HepG2 (cell line): ENCODE measurements around the gene FBXW2. TPM values are rescaled to one million over a fixed set of nuclear protein-coding genes. Genes with fewer than 3 reads are reported as not detected.

ENCODE experiments used
- CBX2 ChIP-seq, 2 experiments: fragments of 200-600 bp in 1 of 2; sonication (generic); formaldehyde crosslinking in 1 of 2; IDR thresholded peaks; 2 replicates each; pipeline versions ENCODE4 v1.7.0 to v1.8.1; 2018 to 2022; ENCODE audit warnings: low read depth in 2 of 2, low read length in 1 of 2, mild to moderate bottlenecking in 1 of 2, missing genetic modification reagents in 1 of 2
- DNMT3B ChIP-seq: conservative IDR thresholded peaks from 2 replicates; pipeline ENCODE4 v1.6.1; 2016; ENCODE audit warnings: missing biosample characterization, control low read depth
- GLI4 ChIP-seq: sonication (generic); formaldehyde crosslinking; IDR thresholded peaks from 2 replicates; pipeline ENCODE4 v1.5.1; 2020; ENCODE audit warnings: missing genetic modification reagents, mild to moderate bottlenecking, moderate library complexity, borderline replicate concordance
- HNF4A ChIP-seq: sonication (generic); formaldehyde crosslinking; IDR thresholded peaks from 2 replicates; pipeline ENCODE4 v1.4.0; 2020; ENCODE audit warnings: missing genetic modification reagents
- MIER2 ChIP-seq: IDR thresholded peaks from 2 replicates; pipeline ENCODE4 v1.6.1; 2016; ENCODE audit warnings: missing biosample characterization, missing genetic modification reagents
- NR3C1 ChIP-seq: sonication (generic); formaldehyde crosslinking; IDR thresholded peaks from 2 replicates; pipeline ENCODE4 v1.4.0; 2020; ENCODE audit warnings: missing genetic modification reagents
- SRSF1 ChIP-seq: fragments of 200-400 bp; formaldehyde crosslinking; optimal IDR thresholded peaks from 2 replicates; pipeline ENCODE3; 2017; ENCODE audit warnings: mild to moderate bottlenecking, low read depth, low read length, moderate library complexity
- U2AF2 ChIP-seq: fragments of 200-400 bp; formaldehyde crosslinking; IDR thresholded peaks from 2 replicates; pipeline ENCODE4 v1.6.1; 2017; ENCODE audit warnings: low read depth, mild to moderate bottlenecking, low read length
- ZNF317 ChIP-seq: sonication (generic); formaldehyde crosslinking; IDR thresholded peaks from 2 replicates; pipeline ENCODE4 v1.5.0; 2020; ENCODE audit warnings: mild to moderate bottlenecking, missing genetic modification reagents
- ZNF326 ChIP-seq: sonication (generic); formaldehyde crosslinking; IDR thresholded peaks from 2 replicates; pipeline ENCODE4 v1.4.0; 2020; ENCODE audit warnings: missing genetic modification reagents, borderline replicate concordance
- ZNF530 ChIP-seq: sonication (generic); formaldehyde crosslinking; IDR thresholded peaks from 2 replicates; pipeline ENCODE4 v1.5.0; 2020; ENCODE audit warnings: low read depth, mild to moderate bottlenecking, missing genetic modification reagents
- ZNF567 ChIP-seq: sonication (generic); formaldehyde crosslinking; IDR thresholded peaks from 2 replicates; pipeline ENCODE4 v1.8.1; 2023; ENCODE audit warnings: mild to moderate bottlenecking, missing genetic modification reagents, borderline replicate concordance
- ZNF615 ChIP-seq: sonication (generic); formaldehyde crosslinking; IDR thresholded peaks from 2 replicates; pipeline ENCODE4 v1.5.0; 2020; ENCODE audit warnings: mild to moderate bottlenecking, missing genetic modification reagents, borderline replicate concordance
- ZNF678 ChIP-seq: sonication (generic); formaldehyde crosslinking; IDR thresholded peaks from 2 replicates; pipeline ENCODE4 v1.4.0; 2020; ENCODE audit warnings: mild to moderate bottlenecking, missing genetic modification reagents
- ZNF749 ChIP-seq: sonication (generic); formaldehyde crosslinking; IDR thresholded peaks from 2 replicates; pipeline ENCODE4 v1.8.0; 2022; ENCODE audit warnings: mild to moderate bottlenecking, missing genetic modification reagents, moderate library complexity, borderline replicate concordance
- ZSCAN21 ChIP-seq: sonication (generic); formaldehyde crosslinking; IDR thresholded peaks from 2 replicates; pipeline ENCODE4 v1.8.0; 2022; ENCODE audit warnings: mild to moderate bottlenecking, missing genetic modification reagents, moderate library complexity, borderline replicate concordance
- polyA plus RNA-seq, 8 experiments: library from polyadenylated mRNA; depleted of rRNA in 3 of 8; stranded (reverse) in 7 of 8; unstranded in 1 of 8; fragments of >200 nt; fragmentation: Illumina TruSeq in 4 of 8; extraction: Trizol in 4 of 8; gene quantifications; 2 replicates each; pipeline versions ENCODE4 v1.2.1 to v1.2.3, GENCODE V29; 2011 to 2016; ENCODE audit warnings: low read depth in 4 of 8, missing spikeins in 1 of 8, mixed read lengths in 1 of 8; ENCODE audit not compliant: insufficient read depth in 1 of 8
- total RNA-seq, 5 experiments: library from RNA; depleted of rRNA; stranded (reverse); fragments of >200 nt; fragmentation: Illumina TruSeq; extraction: Trizol; gene quantifications; 2 replicates each; pipeline ENCODE4 v1.2.3, GENCODE V29; 2016; ENCODE audit warnings: low read depth in 1 of 5
- TF ChIP-seq, protein P1 (sequence below): sonication (generic); formaldehyde crosslinking; IDR thresholded peaks from 2 replicates; pipeline ENCODE4 v1.5.1; 2020; ENCODE audit warnings: missing genetic modification reagents, mild to moderate bottlenecking, borderline replicate concordance
- TF ChIP-seq, protein P2 (sequence below): sonication (generic); formaldehyde crosslinking; IDR thresholded peaks from 2 replicates; pipeline ENCODE4 v1.5.1; 2020; ENCODE audit warnings: missing genetic modification reagents, mild to moderate bottlenecking, borderline replicate concordance
- TF ChIP-seq, protein P3 (sequence below): sonication (generic); formaldehyde crosslinking; IDR thresholded peaks from 2 replicates; pipeline ENCODE4 v1.9.0; 2021; ENCODE audit warnings: missing genetic modification reagents, borderline replicate concordance
- TF ChIP-seq, protein P4 (sequence below): sonication (generic); formaldehyde crosslinking; IDR thresholded peaks from 2 replicates; pipeline ENCODE4 v1.9.0; 2021; ENCODE audit warnings: missing genetic modification reagents, mild to moderate bottlenecking, borderline replicate concordance
- TF ChIP-seq, protein P5 (sequence below): sonication (generic); formaldehyde crosslinking; IDR thresholded peaks from 2 replicates; pipeline ENCODE4 v1.8.1; 2022; ENCODE audit warnings: mild to moderate bottlenecking, missing genetic modification reagents

The FBXW2 gene
- total and polyA plus RNA-seq, 2 of the 13 experiments (the other 11 are each of a cell fraction or from before 2014, with no cell fraction given), result 35.4 to 43.1 TPM

DNA sequence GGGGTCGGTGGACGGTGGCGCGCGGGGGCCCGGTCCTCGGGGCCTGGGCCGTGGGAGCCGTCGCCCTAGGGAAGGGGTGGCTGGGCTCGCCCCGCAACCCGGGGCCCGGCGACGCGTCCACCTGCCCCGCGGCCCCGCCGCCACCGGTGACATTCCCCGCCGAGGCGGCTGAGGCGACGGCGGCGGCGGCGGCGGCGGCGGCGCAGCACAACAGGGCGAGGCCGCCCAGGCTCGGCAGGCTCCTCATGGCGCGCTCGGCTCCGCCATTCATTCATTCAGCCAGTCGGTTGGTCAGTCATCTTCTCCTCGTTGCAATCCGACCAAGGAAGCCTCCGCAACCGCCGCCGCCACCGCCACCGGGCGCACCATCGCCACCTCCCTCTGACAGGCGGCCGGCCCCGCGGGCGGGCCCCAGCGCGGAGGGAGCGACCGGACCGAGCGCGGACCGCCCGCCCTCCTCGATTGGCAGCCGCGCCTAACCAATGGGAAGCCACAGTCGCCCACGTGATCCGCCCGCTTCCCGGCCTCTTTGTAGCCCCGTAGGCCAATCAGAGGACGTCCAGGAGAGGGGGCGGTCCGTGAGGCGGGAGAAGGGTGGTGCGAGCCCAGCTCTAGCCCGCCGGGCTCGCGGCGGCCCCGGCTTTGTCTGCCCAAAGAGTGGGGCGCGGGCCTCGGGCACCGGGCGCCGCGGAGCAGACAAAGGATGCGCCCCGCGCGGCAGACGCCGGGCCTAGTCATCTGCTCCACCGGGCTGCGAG lies 78.9 kb downstream of the FBXW2 start, which contains the start of gene MEGF9 (continued):
- TF ChIP-seq ZNF326 (CRISPR knock-in tag) (no peak), CBX2 (IDR thresholded peaks at IDR 0.05; ENCODE audit: low read depth, low read length) (no peak), CBX2 (CRISPR knock-in tag; IDR thresholded peaks at IDR 0.05; ENCODE audit: low read depth) (no peak), ZSCAN21 (CRISPR knock-in tag) (0 out of 2 replicates have a peak, but pooled peaks have one; percentile 22), ZNF530 (no peak), ZNF615 (no peak), NR3C1 (no peak), DNMT3B (CRISPR knock-in tag) (no peak), ZNF567 (CRISPR knock-in tag) (no peak), ZNF749 (CRISPR knock-in tag) (no peak), GLI4 (CRISPR knock-in tag) (no peak), MIER2 (CRISPR knock-in tag) (no peak), SRSF1 (no peak), ZNF678 (CRISPR knock-in tag) (no peak), HNF4A (CRISPR knock-in tag) (no peak), ZNF317 (CRISPR knock-in tag) (no peak), U2AF2 (0 out of 2 replicates have a peak, but pooled peaks have one; percentile 68)
- TF ChIP-seq, protein P1, sequence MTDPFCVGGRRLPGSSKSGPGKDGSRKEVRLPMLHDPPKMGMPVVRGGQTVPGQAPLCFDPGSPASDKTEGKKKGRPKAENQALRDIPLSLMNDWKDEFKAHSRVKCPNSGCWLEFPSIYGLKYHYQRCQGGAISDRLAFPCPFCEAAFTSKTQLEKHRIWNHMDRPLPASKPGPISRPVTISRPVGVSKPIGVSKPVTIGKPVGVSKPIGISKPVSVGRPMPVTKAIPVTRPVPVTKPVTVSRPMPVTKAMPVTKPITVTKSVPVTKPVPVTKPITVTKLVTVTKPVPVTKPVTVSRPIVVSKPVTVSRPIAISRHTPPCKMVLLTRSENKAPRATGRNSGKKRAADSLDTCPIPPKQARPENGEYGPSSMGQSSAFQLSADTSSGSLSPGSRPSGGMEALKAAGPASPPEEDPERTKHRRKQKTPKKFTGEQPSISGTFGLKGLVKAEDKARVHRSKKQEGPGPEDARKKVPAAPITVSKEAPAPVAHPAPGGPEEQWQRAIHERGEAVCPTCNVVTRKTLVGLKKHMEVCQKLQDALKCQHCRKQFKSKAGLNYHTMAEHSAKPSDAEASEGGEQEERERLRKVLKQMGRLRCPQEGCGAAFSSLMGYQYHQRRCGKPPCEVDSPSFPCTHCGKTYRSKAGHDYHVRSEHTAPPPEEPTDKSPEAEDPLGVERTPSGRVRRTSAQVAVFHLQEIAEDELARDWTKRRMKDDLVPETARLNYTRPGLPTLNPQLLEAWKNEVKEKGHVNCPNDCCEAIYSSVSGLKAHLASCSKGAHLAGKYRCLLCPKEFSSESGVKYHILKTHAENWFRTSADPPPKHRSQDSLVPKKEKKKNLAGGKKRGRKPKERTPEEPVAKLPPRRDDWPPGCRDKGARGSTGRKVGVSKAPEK (CRISPR knock-in tag), result no peak
- TF ChIP-seq, protein P2, sequence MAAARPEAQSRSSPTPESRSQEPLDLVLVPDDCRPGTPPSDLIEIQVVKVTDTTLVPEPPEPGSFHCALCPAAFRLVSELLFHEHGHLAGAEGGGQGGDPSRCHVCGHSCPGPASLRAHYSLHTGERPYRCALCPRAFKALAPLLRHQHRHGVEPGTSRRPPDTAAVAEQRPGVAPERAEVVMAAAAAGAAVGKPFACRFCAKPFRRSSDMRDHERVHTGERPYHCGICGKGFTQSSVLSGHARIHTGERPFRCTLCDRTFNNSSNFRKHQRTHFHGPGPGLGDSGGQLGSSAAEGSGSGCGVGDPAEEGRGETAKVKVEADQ, result 0 out of 2 replicates have a peak, but pooled peaks have one; percentile 48
- TF ChIP-seq, protein P3, sequence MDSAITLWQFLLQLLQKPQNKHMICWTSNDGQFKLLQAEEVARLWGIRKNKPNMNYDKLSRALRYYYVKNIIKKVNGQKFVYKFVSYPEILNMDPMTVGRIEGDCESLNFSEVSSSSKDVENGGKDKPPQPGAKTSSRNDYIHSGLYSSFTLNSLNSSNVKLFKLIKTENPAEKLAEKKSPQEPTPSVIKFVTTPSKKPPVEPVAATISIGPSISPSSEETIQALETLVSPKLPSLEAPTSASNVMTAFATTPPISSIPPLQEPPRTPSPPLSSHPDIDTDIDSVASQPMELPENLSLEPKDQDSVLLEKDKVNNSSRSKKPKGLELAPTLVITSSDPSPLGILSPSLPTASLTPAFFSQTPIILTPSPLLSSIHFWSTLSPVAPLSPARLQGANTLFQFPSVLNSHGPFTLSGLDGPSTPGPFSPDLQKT (CRISPR knock-in tag), result no peak
- TF ChIP-seq, protein P4, sequence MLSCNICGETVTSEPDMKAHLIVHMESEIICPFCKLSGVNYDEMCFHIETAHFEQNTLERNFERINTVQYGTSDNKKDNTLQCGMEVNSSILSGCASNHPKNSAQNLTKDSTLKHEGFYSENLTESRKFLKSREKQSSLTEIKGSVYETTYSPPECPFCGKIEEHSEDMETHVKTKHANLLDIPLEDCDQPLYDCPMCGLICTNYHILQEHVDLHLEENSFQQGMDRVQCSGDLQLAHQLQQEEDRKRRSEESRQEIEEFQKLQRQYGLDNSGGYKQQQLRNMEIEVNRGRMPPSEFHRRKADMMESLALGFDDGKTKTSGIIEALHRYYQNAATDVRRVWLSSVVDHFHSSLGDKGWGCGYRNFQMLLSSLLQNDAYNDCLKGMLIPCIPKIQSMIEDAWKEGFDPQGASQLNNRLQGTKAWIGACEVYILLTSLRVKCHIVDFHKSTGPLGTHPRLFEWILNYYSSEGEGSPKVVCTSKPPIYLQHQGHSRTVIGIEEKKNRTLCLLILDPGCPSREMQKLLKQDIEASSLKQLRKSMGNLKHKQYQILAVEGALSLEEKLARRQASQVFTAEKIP, result no peak
- TF ChIP-seq, protein P5, sequence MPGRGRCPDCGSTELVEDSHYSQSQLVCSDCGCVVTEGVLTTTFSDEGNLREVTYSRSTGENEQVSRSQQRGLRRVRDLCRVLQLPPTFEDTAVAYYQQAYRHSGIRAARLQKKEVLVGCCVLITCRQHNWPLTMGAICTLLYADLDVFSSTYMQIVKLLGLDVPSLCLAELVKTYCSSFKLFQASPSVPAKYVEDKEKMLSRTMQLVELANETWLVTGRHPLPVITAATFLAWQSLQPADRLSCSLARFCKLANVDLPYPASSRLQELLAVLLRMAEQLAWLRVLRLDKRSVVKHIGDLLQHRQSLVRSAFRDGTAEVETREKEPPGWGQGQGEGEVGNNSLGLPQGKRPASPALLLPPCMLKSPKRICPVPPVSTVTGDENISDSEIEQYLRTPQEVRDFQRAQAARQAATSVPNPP (CRISPR knock-in tag), result no peak
